ENCODE data around the gene TEX261.

GRCh38 chr2:70943205-70943871 is 51.3 kb downstream of the TEX261 start:
- TF ChIP-seq CTCF (IDR thresholded peaks at IDR 0.05) (no peak), POLR2A (IDR thresholded peaks at IDR 0.05) (no peak)

Data from body of pancreas (tissue), 4 donors.